NCI-H128 (cell line): ENCODE data around the gene ANKRD44.
A peak's percentile ranks its signal among the peaks of the same experiment; 100 is the strongest.

Source experiments
- DNase-seq: peaks from one replicate; lab custom pipeline; 2025; ENCODE audit not compliant: unreplicated experiment; lab: John Stamatoyannopoulos, UW

The ANKRD44 gene

DNA sequence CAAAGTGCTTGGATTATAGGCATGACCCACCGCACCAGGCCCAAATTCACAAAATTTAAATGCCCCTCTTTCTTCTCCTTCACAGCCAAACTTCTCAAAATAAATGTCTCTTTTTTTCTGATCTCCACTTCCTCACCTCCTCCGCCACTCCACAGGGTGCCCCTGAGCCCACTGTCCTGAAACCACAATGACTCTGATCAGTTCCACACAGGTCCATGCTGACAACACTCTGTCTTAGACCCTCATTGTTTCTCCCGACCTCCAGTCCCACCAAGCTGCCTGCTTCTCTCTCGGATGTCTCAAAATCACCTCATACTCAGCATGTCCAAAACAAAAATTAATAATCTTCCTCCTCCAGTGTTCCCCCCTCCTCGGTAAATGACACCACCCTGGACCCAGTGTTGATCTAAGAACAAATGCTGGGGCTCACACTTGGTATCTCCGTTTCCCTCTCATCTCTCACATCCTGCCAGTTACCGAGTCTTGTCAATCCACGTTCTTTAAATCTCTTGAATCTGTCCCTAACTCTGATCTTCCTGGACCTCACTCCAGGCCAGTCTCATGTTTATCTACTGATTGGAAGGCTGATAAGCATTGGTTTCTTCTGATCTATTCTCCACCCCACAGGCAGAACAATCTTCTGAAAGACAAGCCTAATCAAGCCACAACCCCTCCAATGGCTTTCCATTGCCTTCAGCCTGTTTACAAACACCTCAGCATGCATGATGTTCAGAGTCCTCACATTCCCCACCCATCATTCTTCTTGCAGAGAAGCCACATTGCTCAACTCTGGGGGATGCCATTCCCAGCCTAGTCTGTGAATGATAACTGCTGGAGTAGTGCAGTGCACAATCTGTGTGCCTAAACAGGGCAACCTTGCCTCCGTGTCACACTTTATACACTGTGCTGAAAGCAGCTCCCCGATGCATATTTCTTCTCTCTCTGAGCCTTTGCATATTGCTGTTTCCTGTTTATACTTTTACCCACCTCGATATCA is 12.4 kb upstream of the ANKRD44 start:
- no peak for DNase-seq

- DNase-seq: no peak
Observed at GRCh38 chr2:197322143-197322542, 11.6 kb upstream of the ANKRD44 start.

GRCh38 chr2:197315371-197315770 is 4.8 kb upstream of the ANKRD44 start:
- DNase-seq: no peak

GRCh38 chr2:197312186-197312585 is 1.6 kb upstream of the ANKRD44 start:
- DNase-seq: no peak

DNA sequence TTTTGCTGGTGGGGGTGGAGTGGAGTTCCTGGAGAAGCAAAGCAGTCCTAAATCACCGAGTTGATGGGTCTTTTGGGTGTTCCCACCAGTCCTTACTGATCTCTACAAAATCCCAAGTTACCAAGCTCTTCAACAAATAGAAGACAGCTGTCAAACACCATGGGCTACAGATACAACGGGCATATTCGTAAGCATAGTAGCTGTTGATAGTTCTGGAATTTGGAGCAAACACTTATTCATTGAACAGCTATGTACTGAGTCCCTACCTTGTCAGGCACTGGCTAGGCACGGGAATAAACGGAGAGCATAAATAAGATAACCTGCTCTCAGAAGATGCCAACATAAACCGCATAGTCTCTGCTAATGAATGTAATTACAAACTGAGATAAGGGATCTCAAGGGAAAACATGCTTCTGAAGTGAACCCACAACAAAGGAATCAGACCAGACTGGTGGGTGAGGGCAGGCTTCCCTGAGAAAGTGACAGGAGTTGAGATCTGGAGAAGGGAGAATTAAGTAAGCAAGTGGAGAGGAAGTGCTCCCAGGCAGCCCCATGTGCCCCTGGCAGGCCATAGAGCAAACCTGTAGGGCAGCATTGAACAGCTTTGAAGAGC is 947 bp upstream of the ANKRD44 start:
- no peak for DNase-seq

DNA sequence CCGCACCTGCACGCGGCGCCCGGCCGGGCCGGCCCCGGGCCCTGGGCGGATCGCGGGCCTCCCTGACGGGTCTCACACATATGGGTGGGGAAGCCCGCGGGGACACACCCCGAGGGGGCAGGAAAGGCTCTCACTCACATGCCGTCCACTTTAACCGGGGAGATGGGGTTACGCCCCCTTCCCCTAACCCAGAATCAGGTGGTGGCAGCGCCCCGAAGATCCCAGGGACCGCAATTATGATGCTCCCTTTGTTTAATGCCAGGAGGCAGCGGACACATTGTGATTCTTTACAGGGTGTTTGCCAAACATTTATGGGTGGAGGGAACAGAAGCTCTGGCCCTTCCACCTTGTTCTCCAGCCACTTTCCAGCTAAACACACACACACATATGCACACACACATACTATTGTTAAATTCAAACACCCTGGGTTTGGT is 424 bp upstream of the ANKRD44 start:
- no peak for DNase-seq

GRCh38 chr2:197309691-197310231 is 819 bp downstream of the ANKRD44 start:
- peak; percentile 5 for DNase-seq

- no peak for DNase-seq
Observed at GRCh38 chr2:197308996-197309690, 1.4 kb downstream of the ANKRD44 start.

DNA sequence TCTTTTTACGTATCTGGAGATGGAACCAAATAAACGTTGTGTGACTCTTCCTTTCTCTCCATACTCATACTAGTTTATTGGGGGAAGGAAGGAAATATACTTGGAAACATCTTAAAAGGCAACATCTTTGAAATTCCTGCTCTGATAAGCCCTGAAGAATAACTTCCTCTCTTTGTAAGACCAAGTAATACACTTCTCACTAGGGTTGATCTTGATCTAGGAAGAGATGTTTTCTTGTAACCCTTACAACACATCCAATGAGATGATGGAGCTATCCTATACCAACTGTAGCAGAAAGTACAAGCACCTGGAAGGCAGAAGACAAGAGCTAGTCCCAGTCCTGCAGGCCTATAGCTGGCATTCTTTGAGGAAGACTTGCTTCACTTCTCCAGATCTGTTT is 2.0 kb downstream of the ANKRD44 start:
- no peak for DNase-seq

- DNase-seq: no peak
Observed at GRCh38 chr2:197307933-197308521, 2.6 kb downstream of the ANKRD44 start.

DNA sequence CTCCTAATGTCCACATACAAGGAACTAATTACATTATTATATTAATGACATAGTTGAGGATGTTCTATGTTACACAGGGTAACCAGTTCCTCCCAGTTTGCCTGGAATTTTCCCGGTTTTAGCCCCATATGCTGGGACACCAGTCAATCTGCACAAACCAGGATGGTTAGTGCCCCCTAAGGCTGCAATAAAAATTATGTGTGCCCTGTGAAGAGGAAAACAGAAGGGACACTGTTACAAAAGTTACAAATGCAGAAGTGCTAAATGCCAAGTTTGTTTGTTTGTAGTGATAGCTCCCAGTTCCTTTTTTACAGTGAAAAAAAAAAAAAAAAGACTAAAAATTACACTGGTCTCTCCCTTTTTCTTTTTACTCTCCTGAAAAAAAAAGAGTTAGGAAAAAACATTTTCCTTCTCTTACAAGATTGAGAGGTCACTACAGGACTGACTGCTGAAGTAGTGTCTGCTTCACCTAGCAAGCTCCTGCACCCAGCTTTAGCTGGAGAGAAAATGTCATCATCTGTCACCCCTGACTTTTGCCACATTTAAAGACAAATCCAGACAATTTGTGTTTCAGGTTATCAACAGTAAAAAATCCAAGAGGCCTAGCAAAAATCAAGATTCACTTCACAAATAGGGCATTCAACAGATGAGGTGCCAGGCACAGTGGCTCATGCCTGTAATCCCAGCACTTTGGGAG is 3.2 kb downstream of the ANKRD44 start:
- no peak for DNase-seq

GRCh38 chr2:197306696-197307040 is 3.9 kb downstream of the ANKRD44 start:
- no peak for DNase-seq

- DNase-seq: no peak
Observed at GRCh38 chr2:197306024-197306695, 4.4 kb downstream of the ANKRD44 start.

DNA sequence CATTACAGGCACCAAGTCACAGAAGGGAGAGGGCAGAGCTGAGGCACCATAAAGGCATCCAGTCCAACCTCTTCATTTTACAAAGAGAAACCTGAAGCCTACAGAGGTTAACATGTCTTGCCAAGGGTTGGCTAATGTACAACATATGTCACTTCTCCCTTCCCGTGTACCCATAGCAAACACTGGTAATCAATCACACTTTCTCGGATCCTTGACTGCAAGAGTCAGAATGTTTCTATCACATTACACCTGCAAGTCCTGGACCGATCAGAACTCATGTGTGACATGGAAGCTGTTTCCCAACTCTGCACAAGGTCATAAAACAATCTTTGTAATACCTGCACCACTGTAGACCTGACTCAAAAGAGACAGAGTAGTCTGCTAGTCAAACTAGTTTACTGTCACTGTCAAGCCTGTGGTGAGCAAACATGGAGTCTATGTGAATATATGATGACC is 6.0 kb downstream of the ANKRD44 start:
- DNase-seq: no peak

GRCh38 chr2:197300139-197300538 is 10.4 kb downstream of the ANKRD44 start:
- no peak for DNase-seq

DNA sequence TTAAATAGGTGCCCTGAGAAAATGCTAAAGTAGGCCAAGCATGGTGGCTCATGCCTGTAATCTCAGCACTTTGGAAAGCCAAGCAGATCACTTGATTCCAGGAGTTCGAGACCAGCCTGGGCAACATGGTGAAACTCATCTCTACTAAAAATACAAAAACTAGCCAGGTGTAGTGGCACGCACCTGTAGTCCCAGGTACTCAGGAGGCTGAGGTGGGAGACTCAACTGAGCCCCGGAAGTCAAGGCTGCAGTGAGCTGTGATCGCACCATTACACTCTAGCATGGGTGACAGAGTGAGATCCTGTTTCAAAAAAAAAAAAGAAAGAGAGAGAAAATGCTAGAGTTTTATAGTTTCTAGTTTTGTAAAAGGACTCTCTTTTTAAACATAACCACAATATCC is 12.0 kb downstream of the ANKRD44 start:
- DNase-seq: no peak

DNA sequence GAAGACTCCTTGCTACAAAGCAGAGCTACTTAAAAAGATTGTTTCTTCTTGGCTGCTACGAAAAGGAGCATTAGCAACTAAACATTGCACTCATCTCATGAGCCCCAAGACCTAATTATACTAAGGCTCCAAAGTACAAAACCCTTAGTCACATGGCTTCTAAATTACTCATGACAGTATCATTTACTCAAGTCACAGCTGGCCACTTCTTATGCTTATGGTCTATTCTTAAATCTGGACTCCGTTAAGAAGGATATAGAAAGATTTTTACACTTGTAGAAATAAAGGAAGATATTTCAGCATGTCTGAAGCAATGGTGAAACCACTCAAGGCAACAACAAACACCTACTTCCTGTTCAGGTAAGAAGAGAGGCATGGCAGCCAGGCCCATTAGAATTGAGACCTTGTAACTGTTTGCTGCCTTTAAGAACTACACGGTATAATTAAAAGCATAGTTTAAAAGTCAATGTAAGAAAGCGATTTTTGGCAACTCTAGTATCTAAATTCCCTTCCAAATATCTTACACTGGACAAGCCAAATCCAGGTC is 12.7 kb downstream of the ANKRD44 start:
- DNase-seq: no peak

DNA sequence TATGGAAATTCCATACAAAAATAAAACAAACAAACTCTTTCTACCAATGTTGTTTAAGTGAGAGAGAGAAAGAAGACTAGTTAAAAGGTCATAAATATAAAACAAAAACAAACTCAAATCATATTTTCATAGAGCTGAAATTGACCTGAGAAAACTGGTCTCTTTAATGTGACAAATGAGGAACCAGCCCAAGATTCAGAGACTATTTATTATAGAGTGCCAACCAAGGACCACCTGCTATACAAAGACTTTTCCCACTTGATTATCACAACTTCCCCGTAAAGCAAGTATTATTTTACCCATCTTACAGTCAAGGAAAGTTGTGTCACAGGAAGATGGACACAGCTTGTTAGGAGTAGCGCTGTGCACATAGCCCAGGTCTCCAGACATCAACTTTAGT is 13.3 kb downstream of the ANKRD44 start:
- no peak for DNase-seq

DNA sequence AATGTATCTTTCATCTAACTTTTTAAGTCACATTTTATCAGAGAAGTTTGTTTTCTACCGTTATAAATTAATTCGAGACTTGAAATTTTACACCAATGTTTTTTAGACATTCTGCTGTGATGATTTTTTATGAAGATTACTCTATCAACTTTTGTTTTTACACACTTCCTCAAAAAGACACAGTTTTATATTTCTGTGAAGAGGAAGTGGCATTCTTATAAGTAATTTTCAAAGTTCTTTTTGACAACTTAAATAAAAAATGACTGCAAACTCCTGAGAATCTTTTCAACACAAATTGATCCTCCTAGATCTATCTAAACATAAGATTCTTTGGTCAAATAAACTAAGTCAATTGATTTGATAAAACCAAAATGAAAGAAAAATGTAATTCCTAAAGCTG is 13.7 kb downstream of the ANKRD44 start:
- no peak for DNase-seq

GRCh38 chr2:197294260-197294659 is 16.3 kb downstream of the ANKRD44 start:
- DNase-seq: no peak
